Lower leg skin (tissue), 3 donors: ENCODE measurements around the gene SMTN.

ENCODE experiments used
- POLR2A ChIP-seq, 2 donors: fragments of 450-650 bp; IDR thresholded peaks; one replicate each; pipeline ENCODE4 v1.6.1; 2016 to 2017; ENCODE audit warnings: antibody characterized with exemption in 2 of 2, mild to moderate bottlenecking in 1 of 2, moderate library complexity in 1 of 2
- TF ChIP-seq, protein P1 (sequence below), 3 donors: fragments of 450-650 bp; IDR thresholded peaks; one replicate each; pipeline ENCODE4 v1.5.1; 2016; ENCODE audit warnings: antibody characterized with exemption in 3 of 3, mild to moderate bottlenecking in 3 of 3, moderate library complexity in 2 of 3

DNA sequence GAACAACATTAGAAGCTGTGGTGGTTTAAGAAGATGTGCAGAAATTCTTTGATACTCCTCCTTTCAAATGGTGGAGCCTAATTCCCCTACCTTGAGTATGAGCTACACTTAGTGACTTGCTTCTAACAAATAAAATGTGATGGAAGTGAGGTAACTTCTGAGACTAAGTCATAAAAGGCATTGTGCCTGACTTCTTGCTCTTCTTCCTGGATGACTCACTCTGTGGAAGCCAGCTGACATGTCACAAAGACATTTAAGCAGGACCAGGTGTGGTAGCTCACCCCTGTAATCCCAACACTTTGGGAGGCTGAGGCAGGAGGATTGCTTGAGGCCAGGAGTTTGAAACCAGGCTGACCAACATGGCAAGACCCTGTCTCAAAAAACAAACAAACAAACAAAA lies 63.1 kb downstream of the SMTN start:
- TF ChIP-seq, protein P1, sequence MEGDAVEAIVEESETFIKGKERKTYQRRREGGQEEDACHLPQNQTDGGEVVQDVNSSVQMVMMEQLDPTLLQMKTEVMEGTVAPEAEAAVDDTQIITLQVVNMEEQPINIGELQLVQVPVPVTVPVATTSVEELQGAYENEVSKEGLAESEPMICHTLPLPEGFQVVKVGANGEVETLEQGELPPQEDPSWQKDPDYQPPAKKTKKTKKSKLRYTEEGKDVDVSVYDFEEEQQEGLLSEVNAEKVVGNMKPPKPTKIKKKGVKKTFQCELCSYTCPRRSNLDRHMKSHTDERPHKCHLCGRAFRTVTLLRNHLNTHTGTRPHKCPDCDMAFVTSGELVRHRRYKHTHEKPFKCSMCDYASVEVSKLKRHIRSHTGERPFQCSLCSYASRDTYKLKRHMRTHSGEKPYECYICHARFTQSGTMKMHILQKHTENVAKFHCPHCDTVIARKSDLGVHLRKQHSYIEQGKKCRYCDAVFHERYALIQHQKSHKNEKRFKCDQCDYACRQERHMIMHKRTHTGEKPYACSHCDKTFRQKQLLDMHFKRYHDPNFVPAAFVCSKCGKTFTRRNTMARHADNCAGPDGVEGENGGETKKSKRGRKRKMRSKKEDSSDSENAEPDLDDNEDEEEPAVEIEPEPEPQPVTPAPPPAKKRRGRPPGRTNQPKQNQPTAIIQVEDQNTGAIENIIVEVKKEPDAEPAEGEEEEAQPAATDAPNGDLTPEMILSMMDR (IDR thresholded peaks at IDR 0.05) = no peak
- no peak for TF ChIP-seq POLR2A (IDR thresholded peaks at IDR 0.05)
